ENCODE results near the gene PTPRCAP.

PTPRCAP gene

DNA sequence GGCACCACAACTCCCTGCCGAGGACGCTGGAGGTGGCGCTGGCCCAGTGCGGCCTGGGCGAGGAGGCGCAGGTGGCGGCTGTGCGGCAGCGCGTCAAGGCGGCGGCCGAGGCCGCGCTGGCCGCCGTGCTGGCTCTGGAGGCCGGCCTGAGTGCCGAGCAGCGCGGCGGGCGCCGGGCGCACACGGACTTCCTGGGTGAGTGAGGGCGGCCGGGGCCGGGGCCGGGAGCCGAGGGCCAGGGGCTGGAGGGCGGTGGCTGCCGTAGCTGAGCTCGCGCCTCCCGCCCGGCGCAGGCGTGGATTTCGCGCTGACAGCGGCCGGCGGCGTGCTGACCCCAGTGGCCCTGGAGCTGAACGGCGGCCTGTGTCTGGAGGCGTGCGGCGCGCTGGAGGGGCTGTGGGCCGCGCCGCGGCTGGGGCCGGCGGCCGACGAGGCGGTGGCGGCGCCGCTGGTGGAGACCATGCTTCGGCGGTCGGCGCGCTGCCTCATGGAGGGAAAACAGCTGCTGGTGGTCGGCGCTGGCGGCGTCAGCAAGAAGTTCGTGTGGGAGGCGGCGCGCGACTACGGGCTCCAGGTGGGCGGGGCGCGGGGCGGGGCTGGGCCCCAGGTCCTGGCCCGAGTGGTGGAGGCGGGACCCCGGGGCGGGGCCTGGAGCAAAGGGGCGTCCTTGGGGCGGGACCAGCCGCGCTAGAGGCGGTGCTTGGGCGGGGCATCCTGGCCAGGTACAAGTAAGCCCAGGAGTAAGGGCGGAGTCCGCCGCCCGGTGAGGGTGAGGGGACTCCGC is 16.6 kb downstream of the PTPRCAP start:
- peak overlapping the region; percentile 57 for H3K4me3 ChIP-seq (ENCODE audit: low read depth, low read length)
- DNase-seq (ENCODE audit: low read depth): peak; percentile 92
- no peak for TF ChIP-seq CTCF (conservative IDR thresholded peaks at IDR 0.05; ENCODE audit: low read depth, low read length)

GRCh38 chr11:67420147-67420645 is 17.3 kb downstream of the PTPRCAP start:
- H3K4me3 ChIP-seq (ENCODE audit: low read depth, low read length): peak overlapping the region; percentile 57
- TF ChIP-seq CTCF (conservative IDR thresholded peaks at IDR 0.05; ENCODE audit: low read depth, low read length): no peak
- DNase-seq (ENCODE audit: low read depth): no peak

DNA sequence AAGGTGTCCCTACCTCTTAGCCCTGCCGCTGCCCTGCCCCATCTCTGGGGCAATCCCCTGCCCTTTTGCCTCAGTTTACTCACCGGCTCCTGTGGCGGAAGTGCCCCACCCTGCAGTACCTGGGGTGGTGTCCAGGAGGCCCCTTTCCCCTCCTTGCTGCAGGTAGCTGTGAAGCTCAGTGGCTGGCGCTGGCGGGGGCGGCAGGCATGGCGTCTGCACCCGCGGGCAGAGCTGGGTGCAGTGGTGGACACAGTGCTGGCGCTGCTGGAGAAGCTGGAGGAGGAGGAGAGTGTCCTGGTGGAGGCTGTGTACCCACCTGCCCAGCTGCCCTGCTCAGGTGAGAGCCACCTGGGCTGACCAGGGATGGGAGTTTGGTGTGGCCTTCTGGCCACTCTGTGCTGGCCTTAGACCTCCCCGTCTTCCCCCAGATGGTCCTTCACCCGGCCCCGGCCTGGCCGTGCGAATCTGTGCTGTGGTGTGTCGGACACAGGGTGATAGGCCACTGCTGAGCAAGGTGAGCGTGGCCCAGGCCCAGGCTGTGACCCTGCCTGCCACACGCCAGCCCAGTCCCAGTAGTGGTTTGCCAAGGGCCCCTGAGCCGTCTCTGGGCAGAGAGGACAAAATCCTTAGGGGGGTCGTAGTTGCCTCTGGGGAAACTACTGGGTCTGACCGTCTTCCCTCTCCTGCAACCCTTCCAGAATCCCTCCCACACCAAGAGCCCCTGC is 18.0 kb downstream of the PTPRCAP start:
- no peak for DNase-seq (ENCODE audit: low read depth)
- no peak overlapping the region for H3K4me3 ChIP-seq (ENCODE audit: low read depth, low read length)
- no peak for TF ChIP-seq CTCF (conservative IDR thresholded peaks at IDR 0.05; ENCODE audit: low read depth, low read length)

DNA sequence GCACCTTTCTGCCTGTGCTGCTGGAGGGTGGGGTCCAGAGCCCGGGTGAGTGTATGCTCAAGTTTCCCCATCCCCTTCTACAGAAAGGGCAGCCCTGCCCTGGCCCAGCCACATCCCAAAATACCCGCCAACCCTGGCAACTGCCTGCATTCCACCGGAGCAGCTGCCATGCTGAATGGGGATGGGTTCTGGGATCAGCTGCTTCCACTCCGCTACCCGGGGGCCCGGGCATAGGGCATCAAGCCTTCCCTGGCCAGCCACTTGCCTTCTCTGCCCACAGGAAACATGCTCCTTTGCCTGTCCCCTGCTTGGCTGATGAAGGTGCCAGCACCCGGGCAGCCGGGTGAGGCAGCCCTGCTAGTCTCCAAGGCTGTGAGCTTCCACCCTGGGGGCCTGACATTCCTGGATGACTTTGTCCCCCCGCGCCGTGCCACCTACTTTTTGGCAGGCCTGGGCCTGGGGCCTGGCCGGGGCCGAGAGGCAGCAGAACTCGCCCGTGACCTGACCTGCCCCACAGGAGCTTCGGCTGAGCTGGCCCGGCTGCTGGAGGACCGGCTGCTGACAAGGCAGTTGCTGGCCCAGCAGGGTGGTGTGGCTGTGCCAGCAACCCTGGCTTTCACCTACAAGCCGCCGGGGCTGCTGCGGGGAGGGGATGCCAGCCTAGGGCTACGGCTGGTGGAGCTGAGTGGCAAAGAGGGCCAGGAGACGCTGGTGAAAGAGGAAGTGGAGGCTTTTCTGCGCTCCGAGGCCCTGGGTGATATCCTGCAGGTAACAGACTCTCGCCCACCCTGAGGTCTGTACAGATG is 18.8 kb downstream of the PTPRCAP start:
- TF ChIP-seq CTCF (conservative IDR thresholded peaks at IDR 0.05; ENCODE audit: low read depth, low read length): no peak
- H3K4me3 ChIP-seq (ENCODE audit: low read depth, low read length): no peak overlapping the region
- DNase-seq (ENCODE audit: low read depth): no peak

DNA sequence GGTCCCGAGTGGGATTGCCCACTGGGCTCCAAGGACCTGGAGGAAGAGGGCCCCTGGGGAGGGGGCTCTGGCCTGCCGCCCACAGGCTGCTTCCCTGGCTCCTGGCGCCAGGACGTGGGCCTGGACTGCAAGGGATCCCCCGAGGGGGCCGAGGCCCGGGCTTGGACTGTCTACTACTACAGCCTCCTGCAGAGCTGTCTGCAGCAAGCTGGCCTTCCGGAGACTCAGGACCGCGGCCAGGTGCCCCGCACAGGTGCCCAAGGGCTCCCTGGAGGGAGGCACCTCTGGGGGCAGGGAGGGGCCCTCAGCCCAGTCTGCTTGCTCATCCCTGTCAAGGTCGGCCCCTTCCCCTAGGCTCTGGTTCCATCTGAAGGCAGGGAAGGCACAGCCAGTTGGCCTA is 20.1 kb downstream of the PTPRCAP start:
- DNase-seq (ENCODE audit: low read depth): no peak
- no peak for TF ChIP-seq CTCF (conservative IDR thresholded peaks at IDR 0.05; ENCODE audit: low read depth, low read length)
- no peak overlapping the region for H3K4me3 ChIP-seq (ENCODE audit: low read depth, low read length)

GRCh38 chr11:67416416-67417335 is 20.8 kb downstream of the PTPRCAP start:
- no peak overlapping the region for H3K4me3 ChIP-seq (ENCODE audit: low read depth, low read length)
- no peak for TF ChIP-seq CTCF (conservative IDR thresholded peaks at IDR 0.05; ENCODE audit: low read depth, low read length)
- DNase-seq (ENCODE audit: low read depth): peak; percentile 53
